GM19099 (cell line): ENCODE data around the gene XK.

Experiments
- POLR2A ChIP-seq: IDR thresholded peaks from 3 replicates; pipeline ENCODE4 v1.6.1; 2011; ENCODE audit warnings: low read depth; ENCODE audit not compliant: insufficient read length; ENCODE audit errors: extremely low read depth

The XK gene

GRCh38 chrX:37714479-37714878 is 28.9 kb downstream of the XK start:
- no peak for TF ChIP-seq POLR2A

- TF ChIP-seq POLR2A: no peak
Measured at GRCh38 chrX:37716602-37717001, 31.0 kb downstream of the XK start.

- no peak for TF ChIP-seq POLR2A
Measured at GRCh38 chrX:37717708-37718107, 32.1 kb downstream of the XK start.

- TF ChIP-seq POLR2A: no peak
Measured at GRCh38 chrX:37722595-37722994, 37.0 kb downstream of the XK start.

GRCh38 chrX:37726346-37726745 is 40.8 kb downstream of the XK start:
- TF ChIP-seq POLR2A: no peak

GRCh38 chrX:37745354-37745753 is 59.8 kb downstream of the XK start:
- TF ChIP-seq POLR2A: no peak

GRCh38 chrX:37745835-37746217 is 60.2 kb downstream of the XK start:
- no peak for TF ChIP-seq POLR2A

- no peak for TF ChIP-seq POLR2A
Measured at GRCh38 chrX:37746218-37746941, 60.8 kb downstream of the XK start.

GRCh38 chrX:37746951-37747350 is 61.4 kb downstream of the XK start:
- no peak for TF ChIP-seq POLR2A

- no peak for TF ChIP-seq POLR2A
Measured at GRCh38 chrX:37752281-37752680, 66.7 kb downstream of the XK start.

GRCh38 chrX:37752936-37753335 is 67.3 kb downstream of the XK start:
- TF ChIP-seq POLR2A: no peak

- TF ChIP-seq POLR2A: no peak
Measured at GRCh38 chrX:37753384-37753783, 67.8 kb downstream of the XK start.

GRCh38 chrX:37754516-37754915 is 68.9 kb downstream of the XK start:
- no peak for TF ChIP-seq POLR2A

GRCh38 chrX:37755025-37755424 is 69.4 kb downstream of the XK start:
- no peak for TF ChIP-seq POLR2A

- TF ChIP-seq POLR2A: no peak
Measured at GRCh38 chrX:37757082-37757481, 71.5 kb downstream of the XK start.

- TF ChIP-seq POLR2A: no peak
Measured at GRCh38 chrX:37759351-37759750, 73.8 kb downstream of the XK start.

- no peak for TF ChIP-seq POLR2A
Measured at GRCh38 chrX:37759878-37760418, 74.4 kb downstream of the XK start.

GRCh38 chrX:37763400-37763799 is 77.8 kb downstream of the XK start:
- TF ChIP-seq POLR2A: no peak

- TF ChIP-seq POLR2A: no peak
Measured at GRCh38 chrX:37765507-37765906, 79.9 kb downstream of the XK start.
